ENCODE results near the gene DSCAML1.

DSCAML1 gene

GRCh38 chr11:117425679-117426296 is 371.2 kb downstream of the DSCAML1 start:
- DNase-seq (ENCODE audit: low spot score), result no peak

DNA sequence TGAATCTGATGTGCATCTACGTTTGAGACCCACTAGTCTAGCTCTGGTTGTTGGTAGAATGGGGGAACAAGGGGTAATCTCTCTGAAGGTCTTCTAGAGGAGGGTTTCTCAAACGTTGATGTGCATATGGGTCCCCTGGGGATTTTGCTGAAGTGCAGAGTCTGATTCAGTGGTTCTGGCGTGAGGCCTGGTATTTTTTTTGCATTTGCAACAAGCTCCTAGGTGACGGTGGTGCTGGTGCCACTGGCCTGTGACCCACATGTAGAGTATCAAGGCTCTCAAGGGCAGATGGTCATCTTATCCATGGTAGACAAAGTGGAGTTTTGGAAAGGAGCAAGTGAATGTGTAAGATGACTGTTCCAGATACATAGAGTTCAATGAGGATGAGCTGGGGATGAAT is 372.2 kb downstream of the DSCAML1 start:
- DNase-seq (ENCODE audit: low spot score), result no peak

GRCh38 chr11:117423046-117423575 is 373.9 kb downstream of the DSCAML1 start:
- DNase-seq (ENCODE audit: low spot score), result no peak

- no peak for DNase-seq (ENCODE audit: low spot score)
These were observed 375.5 kb downstream of the DSCAML1 start for GRCh38 chr11:117421476-117421875.

GRCh38 chr11:117421041-117421440 is 376.0 kb downstream of the DSCAML1 start:
- no peak for DNase-seq (ENCODE audit: low spot score)

DNA sequence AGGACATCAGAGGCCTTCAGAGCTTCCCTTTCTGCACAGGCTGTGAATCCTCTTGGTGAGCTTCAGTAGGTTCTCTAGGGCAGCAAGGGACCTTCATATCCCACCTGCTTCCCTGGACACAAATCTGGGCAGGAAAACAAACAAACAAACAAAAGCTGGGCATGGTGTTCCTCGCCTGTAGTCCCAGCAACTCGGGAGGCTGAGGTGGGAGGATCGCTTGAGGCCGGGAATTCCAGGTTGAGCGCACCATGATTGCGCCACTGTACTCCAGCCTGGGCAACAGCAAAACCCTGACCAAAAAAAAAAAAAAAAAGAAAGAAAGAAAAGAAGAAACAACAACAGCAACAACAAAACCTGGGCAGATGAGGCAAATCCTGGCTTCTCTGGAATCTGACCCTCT is 376.4 kb downstream of the DSCAML1 start:
- no peak for DNase-seq (ENCODE audit: low spot score)

DNA sequence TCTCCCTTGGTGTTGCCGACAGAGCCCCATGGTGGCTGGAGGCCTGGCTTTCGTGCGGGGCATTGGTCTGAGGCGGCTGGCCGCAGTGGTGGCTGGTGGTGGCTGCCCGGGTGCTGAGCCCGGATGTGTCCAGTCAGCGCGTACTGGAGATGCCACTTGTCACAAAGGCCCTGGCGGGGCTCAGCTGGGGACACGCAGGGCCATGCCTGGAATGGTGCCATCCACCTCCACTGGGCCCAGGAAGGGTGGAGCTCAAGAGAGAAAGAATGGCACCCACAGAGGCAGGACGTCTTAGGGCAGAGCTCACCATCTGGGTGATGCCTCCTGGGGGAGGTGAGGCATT is 376.9 kb downstream of the DSCAML1 start:
- no peak for DNase-seq (ENCODE audit: low spot score)

DNA sequence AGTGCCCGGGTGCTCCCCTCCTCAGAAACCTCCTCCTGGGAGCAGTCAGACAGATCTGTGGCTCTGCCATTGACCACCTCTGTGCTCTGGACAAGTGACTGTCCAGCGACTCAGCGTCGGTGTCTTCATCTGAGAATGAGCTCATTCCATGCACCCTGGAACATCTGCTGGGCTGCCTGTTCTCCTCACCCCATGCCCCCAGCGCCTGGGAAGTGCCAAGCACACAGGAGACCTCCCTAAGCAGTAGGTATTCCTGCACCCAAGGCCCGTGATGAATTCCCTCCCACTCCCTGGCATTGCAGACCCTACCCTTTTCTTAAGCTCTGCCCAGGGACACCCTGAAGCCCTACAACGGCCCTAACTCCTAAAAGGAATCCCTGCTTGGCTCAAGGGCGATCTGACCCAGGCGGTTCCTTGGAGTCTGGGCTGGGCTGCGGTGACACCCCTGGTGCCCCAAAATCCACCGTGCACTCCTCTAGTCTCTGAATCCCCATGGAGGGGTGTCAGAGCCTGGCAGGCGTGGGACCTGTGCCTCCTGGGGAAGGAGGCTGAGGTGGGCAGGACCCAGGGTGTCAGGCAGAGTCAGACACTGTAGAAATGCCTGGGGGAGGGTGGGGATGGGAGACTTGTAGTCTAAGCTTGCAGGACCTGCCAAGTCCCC is 377.4 kb downstream of the DSCAML1 start:
- no peak for DNase-seq (ENCODE audit: low spot score)

DNA sequence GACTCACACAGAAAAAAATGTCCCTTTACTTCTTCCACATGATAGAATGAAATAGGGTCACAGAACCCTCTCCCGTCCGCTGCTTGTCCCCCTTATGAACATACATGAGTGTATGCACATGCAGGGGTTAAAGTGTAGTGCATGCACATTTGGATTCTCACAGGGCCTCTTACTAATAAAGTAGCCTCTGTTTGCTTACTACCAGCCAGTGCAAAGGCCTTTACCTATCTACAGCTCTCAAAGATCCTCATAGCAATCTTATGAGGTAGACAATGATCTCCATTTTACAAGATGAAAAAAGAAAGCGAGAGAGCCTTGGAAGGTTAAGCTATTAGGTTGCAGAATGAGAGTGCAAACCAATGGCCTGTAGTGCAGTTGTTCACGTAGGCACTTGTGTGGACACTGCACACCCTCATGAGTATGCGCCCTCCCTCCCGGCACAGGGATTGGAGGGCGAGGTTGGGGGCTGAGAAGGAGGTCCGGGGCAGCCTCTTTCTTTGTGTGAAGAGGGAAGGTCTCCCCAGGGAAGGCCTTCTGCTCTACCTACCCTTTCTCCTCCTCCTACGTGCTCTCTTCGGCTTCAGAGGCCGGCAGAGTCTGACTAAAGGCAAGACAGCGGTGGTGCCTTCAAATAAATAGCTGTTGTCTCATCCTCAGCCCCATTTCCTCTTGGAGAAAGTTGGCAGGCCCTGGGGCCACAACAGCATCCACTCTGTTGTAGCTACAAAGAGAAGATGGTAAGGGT is 378.1 kb downstream of the DSCAML1 start:
- no peak for DNase-seq (ENCODE audit: low spot score)

- DNase-seq (ENCODE audit: low spot score), result no peak
These were observed 379.2 kb downstream of the DSCAML1 start for GRCh38 chr11:117417856-117418255.

DNA sequence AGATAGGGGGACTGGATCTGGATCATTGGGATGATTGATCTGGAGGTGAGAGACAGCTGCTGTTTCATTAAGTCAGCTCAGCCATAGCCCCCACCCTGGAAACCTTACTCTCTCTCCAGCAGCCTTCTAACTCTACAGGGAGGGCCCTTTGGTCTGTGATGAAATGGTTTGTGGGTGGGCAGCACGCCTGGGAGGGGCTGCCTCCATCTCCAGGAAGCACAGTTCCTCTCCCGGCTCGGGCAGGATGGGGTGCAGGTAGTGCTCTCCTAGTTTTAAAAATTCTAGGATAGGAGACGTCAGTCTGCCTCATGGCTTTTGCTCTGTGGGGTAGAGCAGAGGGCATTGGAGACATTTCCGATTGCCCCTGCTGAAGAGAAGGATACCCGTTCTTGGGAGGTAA is 379.7 kb downstream of the DSCAML1 start:
- no peak for DNase-seq (ENCODE audit: low spot score)

DNA sequence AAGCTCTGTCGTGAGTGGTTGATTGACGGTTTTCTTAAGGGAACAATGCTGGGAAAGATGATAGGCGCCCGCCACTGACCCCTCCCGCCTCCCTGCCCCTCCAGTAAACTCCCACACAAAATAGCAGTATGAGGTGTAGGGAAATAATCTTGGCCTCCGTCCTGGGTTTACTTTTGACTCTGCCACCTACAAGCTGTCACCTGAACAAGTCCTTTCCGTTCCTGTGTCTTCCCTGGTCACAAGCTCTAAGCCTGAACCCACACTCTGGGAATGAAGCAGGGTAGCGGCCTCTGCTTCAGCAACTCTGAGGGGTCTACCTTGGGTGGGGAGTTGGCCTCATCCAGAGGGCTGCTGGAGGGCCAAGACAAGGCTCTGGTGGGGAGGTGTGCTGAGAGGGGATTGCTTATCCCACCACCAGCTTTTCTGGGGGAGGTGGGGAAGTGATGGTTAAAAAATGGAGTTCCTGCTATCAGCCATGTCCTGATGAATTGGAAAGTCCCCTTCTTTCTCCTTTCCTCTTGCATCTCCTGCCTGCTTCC is 381.6 kb downstream of the DSCAML1 start:
- no peak for DNase-seq (ENCODE audit: low spot score)

- no peak for DNase-seq (ENCODE audit: low spot score)
These were observed 382.3 kb downstream of the DSCAML1 start for GRCh38 chr11:117414724-117415123.

- no peak for DNase-seq (ENCODE audit: low spot score)
These were observed 383.4 kb downstream of the DSCAML1 start for GRCh38 chr11:117413616-117414015.

DNA sequence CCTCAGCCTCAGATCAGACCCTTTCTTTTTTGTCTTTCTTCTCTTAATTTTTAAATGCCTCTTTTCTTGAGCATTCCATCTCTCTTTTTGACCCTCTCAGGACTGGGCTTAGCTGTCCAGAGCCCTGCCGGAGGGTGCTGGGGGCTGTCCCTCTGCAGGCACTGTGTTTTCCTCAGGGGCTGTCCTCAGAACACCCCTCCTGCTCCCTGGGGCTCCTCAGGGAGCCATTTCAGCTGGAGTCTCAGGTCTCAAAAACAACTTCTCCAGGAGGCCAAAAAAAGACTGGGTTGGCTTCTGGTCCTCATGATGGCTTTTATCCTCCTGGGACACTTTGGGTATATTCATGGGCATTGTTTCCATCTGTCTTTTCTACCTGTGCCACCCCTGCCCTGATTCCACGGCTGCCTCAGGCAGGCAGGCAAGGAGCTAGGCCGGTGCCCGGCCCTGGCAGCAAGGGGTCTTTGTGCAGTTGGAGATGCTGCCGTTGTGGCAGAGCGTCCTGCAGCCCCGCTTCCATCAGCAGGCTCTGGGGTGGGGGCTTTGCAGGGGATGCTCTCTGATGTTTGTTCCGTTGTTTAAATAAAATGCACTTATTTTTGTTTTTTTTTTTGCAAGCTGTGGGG is 384.3 kb downstream of the DSCAML1 start:
- DNase-seq (ENCODE audit: low spot score), result no peak

- DNase-seq (ENCODE audit: low spot score), result no peak
These were observed 384.8 kb downstream of the DSCAML1 start for GRCh38 chr11:117412176-117412575.

GRCh38 chr11:117411736-117412135 is 385.3 kb downstream of the DSCAML1 start:
- no peak for DNase-seq (ENCODE audit: low spot score)

DNA sequence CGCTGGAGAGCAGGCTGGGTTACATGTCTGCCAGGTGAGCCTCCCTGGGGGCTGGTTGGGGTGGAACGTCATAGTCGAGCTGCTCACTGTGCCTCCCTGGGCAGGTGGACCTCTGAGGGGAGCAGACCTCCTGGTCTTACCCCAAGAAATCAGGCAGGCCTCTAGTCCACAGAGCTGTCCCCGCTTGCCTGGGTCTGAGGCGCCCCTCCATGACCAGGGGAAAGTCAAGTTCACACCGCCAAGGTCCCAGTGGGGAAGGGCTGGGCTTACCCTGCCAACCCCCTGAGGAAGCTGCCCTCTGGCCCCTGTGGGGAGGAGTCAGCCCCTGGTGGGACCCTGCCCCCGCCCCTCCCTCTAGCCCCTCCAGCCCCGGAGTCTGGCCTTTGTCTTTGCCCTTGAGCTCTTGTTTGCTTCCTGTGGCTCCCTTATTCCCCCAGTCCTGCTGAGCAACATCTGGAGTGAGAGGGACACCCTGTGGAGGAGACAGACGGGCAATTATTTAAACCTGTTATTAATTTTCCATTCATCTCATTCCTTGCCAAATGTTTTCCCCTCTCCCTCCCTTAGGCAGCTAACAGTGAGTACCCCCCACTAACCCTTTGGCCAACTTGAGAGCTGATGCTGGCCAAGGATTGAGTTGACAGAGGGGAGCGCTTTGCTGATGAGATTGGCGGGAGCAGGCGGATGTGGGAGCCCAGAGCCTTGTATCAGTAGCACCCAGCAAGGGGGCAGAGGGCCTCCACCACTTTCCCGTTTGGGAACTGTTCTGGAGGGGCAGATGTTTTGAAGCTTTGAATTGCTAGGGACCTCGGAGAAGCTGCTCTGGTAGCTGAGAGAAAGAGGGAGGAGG is 385.9 kb downstream of the DSCAML1 start:
- no peak for DNase-seq (ENCODE audit: low spot score)

- no peak for DNase-seq (ENCODE audit: low spot score)
These were observed 386.8 kb downstream of the DSCAML1 start for GRCh38 chr11:117410238-117410637.

GRCh38 chr11:117409511-117409910 is 387.5 kb downstream of the DSCAML1 start:
- no peak for DNase-seq (ENCODE audit: low spot score)

DNA sequence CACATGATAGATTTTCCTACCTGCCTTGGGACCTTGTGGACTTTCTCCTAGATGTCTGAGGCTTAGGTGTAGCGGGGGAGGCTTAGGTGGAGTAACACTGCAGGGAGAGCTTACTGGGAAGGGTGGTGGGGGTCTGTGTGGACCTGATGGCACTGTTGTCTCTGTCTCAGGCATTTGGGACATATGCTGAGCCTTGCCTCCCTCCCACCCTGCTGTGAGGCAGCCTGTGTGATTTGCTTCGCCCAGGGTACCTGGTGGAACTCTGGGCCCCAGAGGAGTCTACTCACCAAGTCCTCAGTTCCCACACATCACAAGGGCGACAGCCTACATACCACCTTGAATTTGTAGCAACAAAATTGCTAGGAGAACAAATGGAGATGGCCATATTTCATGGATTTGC is 388.7 kb downstream of the DSCAML1 start:
- no peak for DNase-seq (ENCODE audit: low spot score)

DNA sequence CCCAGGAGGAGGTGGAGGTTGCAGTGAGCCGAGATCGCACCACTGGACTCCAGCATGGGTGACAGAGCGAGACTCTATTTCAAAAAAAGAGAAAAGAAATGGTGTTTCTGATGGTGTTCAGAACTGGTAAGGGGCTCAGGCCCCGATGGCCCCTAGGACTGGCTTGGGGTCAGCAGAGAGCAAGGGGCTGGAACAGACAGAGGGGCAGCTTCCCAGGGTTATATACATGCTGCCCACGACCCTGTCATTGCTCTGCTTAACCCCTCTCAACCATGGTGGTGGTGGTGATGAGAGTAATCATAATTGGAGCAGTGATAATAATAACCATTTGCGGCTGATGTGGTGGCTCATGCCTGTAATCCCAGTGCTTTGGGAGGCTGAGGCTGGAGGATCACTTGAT is 390.0 kb downstream of the DSCAML1 start:
- DNase-seq (ENCODE audit: low spot score), result no peak

Data from hematopoietic multipotent progenitor cell treated with erythropoietin and hydrocortisone succinate and interleukin-3 and kit ligand, for 15 days (in vitro differentiated cells).